Germinal center (tissue), 1 donor: ENCODE results near the gene CLCN7.
"Not testable (repeated sequence)": the region's sequence is repeated elsewhere in the genome, so short reads cannot be mapped to it uniquely, and the experiment has no call there.

Source experiments
- DNase-seq: peaks from one replicate; pipeline ENCODE4 v3.0.0; 2012; ENCODE audit warnings: mixed read lengths, low spot score

Gene CLCN7

GRCh38 chr16:1487395-1488053 is 12.7 kb upstream of the CLCN7 start:
- no peak for DNase-seq

DNA sequence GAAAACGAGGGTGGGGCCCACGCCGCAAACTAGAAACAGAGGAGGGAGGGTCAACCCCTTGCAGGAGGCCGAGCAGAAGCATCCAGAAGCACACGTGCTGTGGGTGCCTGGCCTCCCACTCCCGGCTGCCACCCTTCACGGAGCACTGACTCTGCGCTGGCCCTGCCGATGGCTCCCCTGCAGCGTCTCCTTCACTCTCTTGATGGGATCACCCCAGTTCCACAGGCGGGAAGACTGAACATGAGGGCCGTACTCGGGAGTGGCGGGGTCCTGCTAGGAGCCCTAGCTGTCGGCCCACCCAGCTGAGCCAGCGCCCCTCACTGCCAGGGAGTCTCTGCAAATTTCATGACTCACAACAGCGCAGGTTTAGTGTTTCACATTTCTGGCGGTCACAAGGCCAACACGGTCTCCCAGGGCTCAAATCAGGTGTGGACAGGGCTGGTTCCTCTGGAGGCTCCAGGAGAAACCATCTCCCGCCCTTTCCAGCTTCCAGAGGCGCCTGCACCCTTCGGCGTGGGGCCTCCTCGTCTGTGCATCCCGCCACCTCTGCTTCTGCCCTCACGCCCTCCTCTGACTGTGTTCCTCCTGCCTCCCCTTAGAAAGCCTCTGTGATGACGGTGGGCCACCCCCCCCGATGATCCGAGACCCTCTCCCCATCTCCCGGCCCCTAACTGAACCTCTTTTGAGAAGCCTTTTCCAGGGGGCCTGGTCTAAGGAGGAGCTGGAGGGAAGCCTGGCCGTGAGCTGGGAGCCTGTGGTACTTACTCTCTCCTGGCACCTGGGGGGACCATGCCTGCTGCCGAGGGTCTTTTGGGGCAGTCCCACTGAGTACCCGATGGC is 11.9 kb upstream of the CLCN7 start:
- no peak for DNase-seq

- DNase-seq, result no peak
Observed at GRCh38 chr16:1485847-1486496, 11.1 kb upstream of the CLCN7 start.

- DNase-seq, result no peak
Observed at GRCh38 chr16:1481906-1482835, 7.3 kb upstream of the CLCN7 start.

- not testable (repeated sequence) for DNase-seq
Observed at GRCh38 chr16:1478937-1479336, 4.1 kb upstream of the CLCN7 start.

- no peak for DNase-seq
Observed at GRCh38 chr16:1477033-1477432, 2.2 kb upstream of the CLCN7 start.

DNA sequence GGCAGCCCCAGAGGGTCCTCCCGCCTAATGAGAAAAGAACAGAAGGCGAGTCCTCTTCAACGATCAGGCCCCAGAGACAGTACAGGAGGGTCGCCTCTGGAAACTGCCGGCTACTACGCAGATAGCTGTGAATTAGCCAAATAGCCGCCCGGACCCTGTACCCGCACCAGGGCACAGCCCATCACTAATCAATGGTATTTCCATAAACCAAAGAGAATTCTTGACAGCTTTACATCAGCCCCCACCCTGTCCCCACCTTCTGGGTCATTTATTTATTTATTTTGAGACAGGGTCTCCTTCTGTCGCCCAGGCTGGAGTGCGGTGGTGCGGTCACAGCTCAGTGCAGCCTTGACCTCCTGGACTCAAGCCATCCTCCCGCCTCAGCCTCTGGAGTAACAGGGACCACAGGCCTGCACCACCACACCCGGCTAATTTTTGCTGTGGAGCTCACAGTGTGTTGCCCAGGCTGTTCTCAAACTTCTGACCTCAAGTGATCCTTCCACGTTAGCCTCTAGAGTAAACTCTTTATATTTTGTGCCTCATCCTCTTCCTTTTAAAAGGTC is 805 bp upstream of the CLCN7 start:
- no peak for DNase-seq

DNA sequence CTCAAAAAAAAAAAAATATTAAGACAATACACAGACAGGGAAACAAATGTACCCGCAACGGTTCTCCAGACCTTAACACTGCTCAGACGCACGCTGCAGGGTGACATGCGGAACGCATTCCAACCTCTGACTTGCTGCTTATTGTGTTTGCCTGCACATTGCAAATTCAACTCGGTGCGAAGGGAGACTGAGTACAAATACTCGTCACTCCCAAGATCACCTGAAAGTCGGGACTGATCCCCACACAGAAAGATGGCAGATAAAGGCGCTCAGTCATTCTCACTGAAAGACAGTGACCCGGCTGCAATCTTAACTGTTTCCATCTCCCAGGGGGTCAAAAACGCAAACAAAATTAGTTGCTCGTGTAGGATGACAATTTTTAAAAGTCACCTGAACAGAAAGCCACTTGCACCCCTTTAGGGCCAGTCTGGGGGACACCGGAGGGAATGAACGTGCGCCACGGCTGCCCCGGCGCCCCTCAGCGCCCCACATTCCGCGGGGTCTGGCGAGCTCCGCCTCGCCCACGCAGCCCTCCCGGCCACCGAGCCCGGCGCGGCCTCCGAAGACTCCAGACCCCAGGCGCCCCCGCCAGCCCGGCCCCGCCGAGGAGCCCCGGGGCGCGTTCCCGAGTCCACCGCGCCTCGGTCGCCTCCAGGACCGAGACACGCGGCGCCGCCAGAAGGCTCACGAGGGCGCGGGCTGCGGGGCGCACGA is 589 bp downstream of the CLCN7 start:
- peak; percentile 34 for DNase-seq

DNA sequence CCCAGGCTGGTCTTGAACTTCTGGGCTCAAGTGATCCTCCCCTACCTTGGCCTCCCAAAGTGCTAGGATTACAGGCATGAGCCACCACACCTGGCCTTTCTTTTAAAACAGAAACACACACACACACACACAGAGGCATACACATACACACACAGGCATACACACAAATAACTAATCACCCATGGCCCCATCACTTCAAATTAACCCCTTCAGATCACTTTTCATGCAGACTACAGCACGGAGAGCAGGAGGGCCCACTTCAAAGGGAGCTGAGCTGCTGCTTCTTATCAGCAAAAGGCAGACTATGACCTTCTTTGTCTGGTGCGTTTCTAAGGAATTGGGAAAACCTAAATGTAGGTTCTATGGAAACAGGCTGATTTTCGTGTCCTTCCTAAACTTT is 1.9 kb downstream of the CLCN7 start:
- DNase-seq, result no peak

- no peak for DNase-seq
Observed at GRCh38 chr16:1471569-1472194, 3.1 kb downstream of the CLCN7 start.

DNA sequence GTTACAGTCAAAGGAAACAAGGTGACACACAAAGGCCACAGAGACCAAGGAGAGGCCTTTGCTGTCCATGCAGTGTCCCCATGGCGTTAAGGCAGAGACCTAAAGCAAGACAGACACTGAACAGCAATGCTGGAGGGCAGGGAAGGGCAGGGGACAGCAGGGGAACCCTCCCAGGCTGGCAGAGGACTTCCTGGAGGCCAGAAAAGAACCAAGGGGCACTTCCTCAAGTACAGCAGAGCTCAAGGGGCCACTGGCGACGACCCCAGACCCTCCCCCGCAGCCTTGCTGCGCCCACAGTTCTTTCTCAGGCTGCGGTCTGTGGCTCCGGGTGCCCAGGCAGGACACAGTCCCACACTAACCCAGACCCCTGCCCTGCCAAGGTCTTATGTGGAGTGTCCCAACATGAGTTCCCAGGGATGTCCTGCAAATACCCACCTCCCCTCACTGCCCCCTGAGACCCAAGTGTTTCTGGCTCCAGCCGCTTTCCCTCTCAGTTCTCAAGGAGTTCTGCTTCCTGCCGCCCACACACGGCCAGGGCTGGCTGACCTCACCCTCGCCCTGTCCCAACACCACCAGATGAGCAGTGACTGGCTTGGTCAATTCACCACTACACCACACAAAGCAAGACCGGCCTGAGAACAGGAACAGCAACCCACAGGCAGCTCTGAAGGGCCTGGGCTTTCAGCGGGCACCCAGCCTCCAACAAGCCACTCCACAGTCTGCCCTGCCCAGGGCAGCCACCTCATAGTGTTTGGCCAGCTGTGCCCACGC is 4.2 kb downstream of the CLCN7 start:
- no peak for DNase-seq

GRCh38 chr16:1469693-1470201 is 5.1 kb downstream of the CLCN7 start:
- DNase-seq, result no peak

DNA sequence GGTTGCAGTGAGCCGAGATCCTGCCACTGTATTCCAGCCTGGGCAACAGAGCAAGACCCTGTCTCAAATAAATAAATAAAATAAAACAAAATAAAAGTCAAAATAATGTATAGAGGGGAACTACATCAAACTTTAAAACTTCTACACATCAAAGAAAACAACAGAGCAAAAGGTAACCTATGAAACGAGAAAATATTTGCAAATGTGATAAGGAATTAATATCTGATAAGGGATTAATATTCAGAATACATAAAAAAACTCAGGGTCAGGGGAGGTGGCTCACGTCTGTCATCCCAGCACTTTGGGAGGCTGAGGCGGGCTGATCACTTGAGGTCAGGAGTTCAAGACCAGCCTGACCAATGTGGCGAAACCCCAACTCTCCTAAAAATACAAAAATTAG is 5.7 kb downstream of the CLCN7 start:
- DNase-seq, result not testable (repeated sequence)

- DNase-seq, result no peak
Observed at GRCh38 chr16:1468426-1468810, 6.4 kb downstream of the CLCN7 start.

DNA sequence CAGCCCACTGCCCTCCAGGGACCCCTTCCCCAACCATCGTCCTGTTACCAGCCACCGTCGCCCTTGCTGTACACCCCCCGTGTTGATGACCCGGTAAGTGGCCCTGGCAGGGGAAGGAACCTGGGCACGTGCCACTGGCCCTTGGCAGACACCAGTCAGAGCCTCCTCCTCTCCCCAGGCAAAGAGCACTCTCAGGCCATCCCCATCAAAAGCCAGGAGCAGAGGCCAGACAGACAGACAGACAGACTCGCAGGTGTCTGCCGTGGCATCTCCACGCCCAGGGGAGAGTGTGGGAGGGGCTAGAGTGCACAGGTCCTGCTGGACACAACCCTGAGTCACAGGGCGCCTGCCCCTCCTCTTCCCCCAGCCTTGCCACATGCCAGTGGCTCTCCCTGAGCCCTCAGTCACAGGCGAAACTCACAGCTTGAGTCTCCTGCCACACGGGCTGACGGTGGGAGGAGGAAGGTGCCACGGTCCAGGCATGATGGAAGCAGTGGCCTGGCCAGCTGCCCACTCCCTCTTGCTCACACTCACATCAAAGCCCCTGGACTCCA is 7.8 kb downstream of the CLCN7 start:
- DNase-seq, result no peak

- DNase-seq, result no peak
Observed at GRCh38 chr16:1466054-1466453, 8.8 kb downstream of the CLCN7 start.

DNA sequence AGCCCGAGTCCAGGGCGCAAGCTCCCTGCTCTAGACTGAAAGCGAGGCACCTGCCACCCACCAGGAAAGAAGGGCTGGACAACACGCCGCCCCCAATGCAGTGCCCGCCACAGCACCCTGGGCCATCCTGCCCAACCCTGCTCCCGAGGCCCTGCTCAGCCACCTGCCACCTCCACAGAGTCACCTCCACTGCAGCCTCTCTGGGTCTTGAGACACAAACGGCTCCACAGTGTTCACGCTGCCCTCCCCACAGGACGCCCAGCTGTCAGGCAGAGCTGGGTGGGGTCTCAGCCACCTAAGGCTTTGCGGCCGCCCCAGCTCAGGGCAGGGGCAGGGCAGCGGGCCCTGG is 9.3 kb downstream of the CLCN7 start:
- no peak for DNase-seq

DNA sequence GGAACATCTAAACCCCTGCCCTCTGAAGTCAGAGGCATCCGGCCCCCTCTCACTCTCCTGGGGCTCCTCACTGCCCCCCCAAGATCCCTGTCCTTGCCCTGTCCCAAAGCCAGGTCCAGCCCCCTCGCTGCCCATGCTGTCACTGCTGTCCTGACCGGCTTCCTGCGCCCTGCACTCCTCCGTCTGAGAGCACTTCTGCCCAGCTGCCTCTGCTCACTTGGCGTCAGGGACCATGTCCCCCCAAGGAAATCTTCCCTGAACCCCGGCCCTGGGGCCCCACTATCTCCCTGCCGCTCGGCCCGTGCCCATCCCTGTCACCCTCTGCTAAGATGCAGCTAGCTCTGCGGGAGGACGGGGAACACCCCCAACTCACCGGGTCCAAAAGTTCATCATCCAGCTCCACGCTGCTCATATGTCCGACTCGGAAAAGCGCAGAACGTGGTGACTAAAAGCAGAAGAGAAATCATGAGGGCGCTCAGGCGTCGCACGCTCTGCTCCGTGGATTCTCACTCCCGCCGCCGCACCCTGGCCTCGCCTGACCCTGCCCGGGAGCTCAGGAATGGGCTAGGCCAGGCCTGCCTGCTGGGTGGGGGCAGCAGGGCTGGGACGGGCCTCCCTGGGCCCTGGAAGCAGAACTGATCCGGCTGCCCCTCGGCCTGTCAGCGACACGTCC is 9.8 kb downstream of the CLCN7 start:
- DNase-seq, result no peak
